ENCODE measurements around the gene ARHGAP4.

The ARHGAP4 gene

DNA sequence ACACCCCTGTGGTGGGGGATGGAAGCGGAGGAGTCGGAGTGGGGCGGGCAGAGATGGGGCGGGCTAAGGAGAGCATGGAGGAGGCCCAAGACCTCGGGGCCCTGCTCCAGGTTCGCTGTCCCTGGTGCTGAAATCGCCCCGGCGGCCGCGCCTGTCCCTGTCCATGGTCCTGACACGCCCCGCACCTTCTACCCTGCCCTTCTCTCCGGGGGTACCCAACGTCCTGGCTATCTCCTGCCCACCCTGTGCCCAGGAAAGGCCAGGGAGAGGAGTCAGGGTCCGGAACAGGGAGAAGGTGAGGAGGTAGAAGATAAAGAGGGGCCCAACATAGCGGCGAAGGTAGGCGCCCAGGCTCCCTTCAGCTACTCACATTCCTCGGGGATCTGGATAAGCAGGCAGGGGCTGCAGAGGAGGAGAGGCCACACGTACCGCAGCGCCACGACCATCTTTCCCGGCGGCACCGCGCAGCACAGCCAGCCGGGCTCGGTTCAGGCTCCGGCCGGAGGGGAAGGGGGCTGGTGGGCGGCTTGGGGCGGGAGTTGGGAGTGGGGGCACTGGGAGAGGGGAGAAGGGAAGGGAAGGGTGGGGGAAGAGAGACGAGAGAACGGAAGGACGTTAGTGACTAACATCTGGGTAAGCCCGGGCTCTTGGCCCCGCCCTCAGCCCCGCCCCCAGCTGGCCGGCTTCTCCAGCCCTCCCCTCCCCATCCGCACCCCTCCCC is 50.5 kb downstream of the ARHGAP4 start:
- Histone ChIP-seq H3K9ac (ENCODE audit: low read length) (no peak overlapping the region), H3K27me3 (ENCODE audit: control insufficient read depth, insufficient read depth, low read length) (peaks cover 27% of the 10 kb centered on the region), H3K4me1 (ENCODE audit: control insufficient read depth, insufficient read depth, low read length) (no peaks in the 10 kb centered on the region), H3K36me3 (ENCODE audit: control insufficient read depth, insufficient read depth, low read length) (no peaks in the 10 kb centered on the region), H3K27ac (ENCODE audit: low read depth, low read length) (no peak overlapping the region), H3K4me3 (ENCODE audit: low read length) (no peak overlapping the region)

DNA sequence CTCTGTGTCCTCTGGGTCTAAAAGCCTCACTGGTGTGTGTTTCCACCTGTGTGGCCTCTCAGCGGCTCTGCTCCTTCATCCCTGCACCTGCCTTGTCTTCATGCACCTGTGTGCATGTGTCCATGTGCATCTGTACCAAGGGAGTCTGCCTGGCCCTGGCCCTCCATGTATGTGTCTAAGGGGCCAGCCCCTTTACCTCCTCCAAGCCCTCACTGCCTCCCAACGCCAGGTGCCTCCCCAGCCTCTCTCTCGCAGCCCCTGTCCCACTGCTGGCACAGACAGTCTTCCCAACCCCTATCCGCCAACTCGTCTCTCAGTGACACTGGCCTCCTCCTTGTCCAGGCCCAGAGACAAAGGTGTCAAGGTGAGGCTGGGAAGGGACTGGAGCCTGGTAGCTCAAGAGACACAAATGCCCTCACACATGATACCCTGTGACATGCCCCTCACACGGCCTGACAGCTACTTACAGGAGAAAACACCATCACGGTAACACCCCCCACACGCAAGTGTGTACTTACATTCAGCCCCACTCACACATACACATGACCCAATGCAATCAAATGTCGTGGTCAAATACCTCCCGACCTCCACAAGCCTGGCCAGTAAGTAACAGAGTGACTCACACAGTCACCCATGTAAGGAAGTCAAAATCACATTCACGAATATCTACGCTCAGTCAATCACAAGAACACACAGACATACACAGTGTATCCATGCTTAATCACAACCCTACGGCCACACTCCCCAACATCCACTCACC is 51.5 kb downstream of the ARHGAP4 start:
- Histone ChIP-seq H3K27me3 (ENCODE audit: control insufficient read depth, insufficient read depth, low read length) (peaks cover 30% of the 10 kb centered on the region), H3K9ac (ENCODE audit: low read length) (no peak overlapping the region), H3K27ac (ENCODE audit: low read depth, low read length) (no peak overlapping the region), H3K4me1 (ENCODE audit: control insufficient read depth, insufficient read depth, low read length) (no peaks in the 10 kb centered on the region), H3K36me3 (ENCODE audit: control insufficient read depth, insufficient read depth, low read length) (no peaks in the 10 kb centered on the region), H3K4me3 (ENCODE audit: low read length) (no peak overlapping the region)

- no peak overlapping the region for H3K27ac ChIP-seq (ENCODE audit: low read depth, low read length)
- H3K36me3 ChIP-seq (ENCODE audit: control insufficient read depth, insufficient read depth, low read length): no peaks in the 10 kb centered on the region
- H3K4me1 ChIP-seq (ENCODE audit: control insufficient read depth, insufficient read depth, low read length): no peaks in the 10 kb centered on the region
- no peak overlapping the region for H3K9ac ChIP-seq (ENCODE audit: low read length)
- H3K4me3 ChIP-seq (ENCODE audit: low read length): no peak overlapping the region
- peaks cover 33% of the 10 kb centered on the region for H3K27me3 ChIP-seq (ENCODE audit: control insufficient read depth, insufficient read depth, low read length)
Observed at GRCh38 chrX:153874085-153874365, 52.0 kb downstream of the ARHGAP4 start.

GRCh38 chrX:153873282-153874084 is 52.6 kb downstream of the ARHGAP4 start:
- H3K36me3 ChIP-seq (ENCODE audit: control insufficient read depth, insufficient read depth, low read length): no peaks in the 10 kb centered on the region
- H3K4me1 ChIP-seq (ENCODE audit: control insufficient read depth, insufficient read depth, low read length): no peaks in the 10 kb centered on the region
- H3K27ac ChIP-seq (ENCODE audit: low read depth, low read length): no peak overlapping the region
- H3K27me3 ChIP-seq (ENCODE audit: control insufficient read depth, insufficient read depth, low read length): peaks cover 28% of the 10 kb centered on the region
- H3K9ac ChIP-seq (ENCODE audit: low read length): no peak overlapping the region
- H3K4me3 ChIP-seq (ENCODE audit: low read length): no peak overlapping the region

DNA sequence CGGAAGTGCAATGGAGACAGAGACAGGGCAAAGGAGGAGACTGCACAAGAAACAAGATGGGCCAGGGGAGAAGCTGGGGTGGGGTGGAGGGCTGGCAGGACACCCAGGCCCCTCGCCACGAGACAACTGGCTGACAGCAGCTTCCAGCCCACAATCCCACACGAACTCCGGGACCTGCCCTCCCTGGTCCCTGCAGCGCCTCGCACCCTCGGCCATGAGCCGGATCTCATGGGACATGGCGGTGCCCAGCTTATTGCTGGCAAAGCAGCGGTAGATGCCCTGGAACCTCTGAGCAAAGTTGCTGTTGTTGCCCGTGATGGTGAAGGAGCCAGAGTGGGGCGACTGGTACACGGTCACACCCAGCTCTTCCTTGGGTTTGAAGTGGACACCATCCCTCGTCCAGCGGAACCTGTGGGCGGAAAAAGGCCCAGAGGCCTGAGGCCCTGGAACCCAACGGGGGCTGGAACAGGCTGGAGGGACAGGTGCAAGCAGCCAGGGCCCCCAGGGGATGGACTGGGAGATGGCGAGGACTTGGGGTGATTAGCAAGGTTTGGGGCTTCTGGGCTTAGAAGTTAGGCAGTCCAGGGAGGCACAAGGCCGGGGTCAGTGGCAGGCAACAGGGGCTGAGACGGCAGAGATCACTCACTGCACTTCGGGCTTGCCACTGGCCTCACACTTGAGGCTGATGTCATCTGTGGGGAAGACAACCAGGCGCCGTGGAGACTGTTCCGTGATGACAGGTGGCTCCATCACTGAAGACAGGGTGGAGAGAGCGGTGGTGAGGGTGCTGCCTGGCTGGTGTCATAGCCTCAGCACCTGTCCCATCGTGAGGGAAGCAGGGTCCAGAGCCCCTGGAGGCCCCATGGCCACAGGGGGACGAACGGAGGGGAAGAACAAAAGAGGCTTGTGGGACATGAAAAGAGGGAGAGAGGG is 53.9 kb downstream of the ARHGAP4 start:
- no peak overlapping the region for H3K27ac ChIP-seq (ENCODE audit: low read depth, low read length)
- H3K4me1 ChIP-seq (ENCODE audit: control insufficient read depth, insufficient read depth, low read length): no peaks in the 10 kb centered on the region
- H3K36me3 ChIP-seq (ENCODE audit: control insufficient read depth, insufficient read depth, low read length): no peaks in the 10 kb centered on the region
- no peak overlapping the region for H3K9ac ChIP-seq (ENCODE audit: low read length)
- no peak overlapping the region for H3K4me3 ChIP-seq (ENCODE audit: low read length)
- peaks cover 20% of the 10 kb centered on the region for H3K27me3 ChIP-seq (ENCODE audit: control insufficient read depth, insufficient read depth, low read length)

- peaks cover 23% of the 10 kb centered on the region for H3K27me3 ChIP-seq (ENCODE audit: control insufficient read depth, insufficient read depth, low read length)
- H3K4me1 ChIP-seq (ENCODE audit: control insufficient read depth, insufficient read depth, low read length): no peaks in the 10 kb centered on the region
- H3K27ac ChIP-seq (ENCODE audit: low read depth, low read length): no peak overlapping the region
- no peak overlapping the region for H3K9ac ChIP-seq (ENCODE audit: low read length)
- H3K4me3 ChIP-seq (ENCODE audit: low read length): no peak overlapping the region
- no peaks in the 10 kb centered on the region for H3K36me3 ChIP-seq (ENCODE audit: control insufficient read depth, insufficient read depth, low read length)
Observed at GRCh38 chrX:153871451-153871850, 54.6 kb downstream of the ARHGAP4 start.

GRCh38 chrX:153870791-153871360 is 55.2 kb downstream of the ARHGAP4 start:
- Histone ChIP-seq H3K27me3 (ENCODE audit: control insufficient read depth, insufficient read depth, low read length) (peaks cover 24% of the 10 kb centered on the region), H3K4me3 (ENCODE audit: low read length) (no peak overlapping the region), H3K36me3 (ENCODE audit: control insufficient read depth, insufficient read depth, low read length) (no peaks in the 10 kb centered on the region), H3K9ac (ENCODE audit: low read length) (no peak overlapping the region), H3K27ac (ENCODE audit: low read depth, low read length) (no peak overlapping the region), H3K4me1 (ENCODE audit: control insufficient read depth, insufficient read depth, low read length) (no peaks in the 10 kb centered on the region)

- H3K4me1 ChIP-seq (ENCODE audit: control insufficient read depth, insufficient read depth, low read length): no peaks in the 10 kb centered on the region
- H3K27ac ChIP-seq (ENCODE audit: low read depth, low read length): no peak overlapping the region
- H3K27me3 ChIP-seq (ENCODE audit: control insufficient read depth, insufficient read depth, low read length): peaks cover 24% of the 10 kb centered on the region
Observed at GRCh38 chrX:153870288-153870690, 55.8 kb downstream of the ARHGAP4 start.

DNA sequence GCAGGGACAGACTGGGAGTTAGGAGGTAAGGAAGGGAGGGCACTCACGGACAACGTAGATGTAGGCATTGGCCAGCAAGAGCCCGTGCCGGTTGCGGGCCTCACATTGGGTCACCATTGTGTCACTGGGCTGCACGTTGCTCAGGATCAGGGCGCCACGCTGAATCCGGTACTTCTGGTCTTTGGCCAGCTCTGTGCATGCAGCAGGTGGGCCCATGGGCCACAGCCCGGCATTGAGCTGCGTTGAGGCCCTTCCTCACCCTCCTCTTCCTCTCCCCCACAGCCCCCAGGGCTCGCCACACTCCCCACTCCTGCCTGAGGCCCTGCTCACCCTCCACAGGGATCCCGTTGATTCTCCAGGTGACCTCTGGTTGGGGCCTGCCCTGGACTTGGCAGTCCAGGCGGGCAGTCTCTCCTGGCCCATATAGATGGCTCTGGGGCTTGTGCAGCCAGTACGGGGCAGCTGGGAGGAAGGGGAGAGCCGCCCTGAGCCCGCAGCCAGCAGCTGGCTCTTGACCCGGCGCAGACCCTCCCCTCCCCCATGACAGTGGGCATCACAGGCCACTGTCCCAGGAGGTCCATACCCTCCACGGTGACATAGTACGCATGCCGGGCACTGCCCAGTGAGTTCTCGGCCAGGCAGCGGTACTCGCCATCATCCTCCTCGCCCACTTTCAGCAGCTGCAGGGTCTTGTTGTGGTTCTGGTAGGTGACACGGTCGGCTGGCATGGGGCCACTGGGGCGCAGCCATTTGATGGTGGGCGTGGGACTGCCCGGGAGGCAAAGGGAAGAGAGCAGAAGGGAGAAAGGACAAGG is 56.4 kb downstream of the ARHGAP4 start:
- Histone ChIP-seq H3K36me3 (ENCODE audit: control insufficient read depth, insufficient read depth, low read length) (no peaks in the 10 kb centered on the region), H3K4me3 (ENCODE audit: low read length) (no peak overlapping the region), H3K27me3 (ENCODE audit: control insufficient read depth, insufficient read depth, low read length) (peaks cover 25% of the 10 kb centered on the region), H3K4me1 (ENCODE audit: control insufficient read depth, insufficient read depth, low read length) (no peaks in the 10 kb centered on the region), H3K9ac (ENCODE audit: low read length) (no peak overlapping the region), H3K27ac (ENCODE audit: low read depth, low read length) (no peak overlapping the region)

More at GRCh38 chrX:153870288-153870690, 55.8 kb downstream of the ARHGAP4 start:
- H3K4me3 ChIP-seq (ENCODE audit: low read length): no peak overlapping the region
- no peak overlapping the region for H3K9ac ChIP-seq (ENCODE audit: low read length)
- H3K36me3 ChIP-seq (ENCODE audit: control insufficient read depth, insufficient read depth, low read length): no peaks in the 10 kb centered on the region

DNA sequence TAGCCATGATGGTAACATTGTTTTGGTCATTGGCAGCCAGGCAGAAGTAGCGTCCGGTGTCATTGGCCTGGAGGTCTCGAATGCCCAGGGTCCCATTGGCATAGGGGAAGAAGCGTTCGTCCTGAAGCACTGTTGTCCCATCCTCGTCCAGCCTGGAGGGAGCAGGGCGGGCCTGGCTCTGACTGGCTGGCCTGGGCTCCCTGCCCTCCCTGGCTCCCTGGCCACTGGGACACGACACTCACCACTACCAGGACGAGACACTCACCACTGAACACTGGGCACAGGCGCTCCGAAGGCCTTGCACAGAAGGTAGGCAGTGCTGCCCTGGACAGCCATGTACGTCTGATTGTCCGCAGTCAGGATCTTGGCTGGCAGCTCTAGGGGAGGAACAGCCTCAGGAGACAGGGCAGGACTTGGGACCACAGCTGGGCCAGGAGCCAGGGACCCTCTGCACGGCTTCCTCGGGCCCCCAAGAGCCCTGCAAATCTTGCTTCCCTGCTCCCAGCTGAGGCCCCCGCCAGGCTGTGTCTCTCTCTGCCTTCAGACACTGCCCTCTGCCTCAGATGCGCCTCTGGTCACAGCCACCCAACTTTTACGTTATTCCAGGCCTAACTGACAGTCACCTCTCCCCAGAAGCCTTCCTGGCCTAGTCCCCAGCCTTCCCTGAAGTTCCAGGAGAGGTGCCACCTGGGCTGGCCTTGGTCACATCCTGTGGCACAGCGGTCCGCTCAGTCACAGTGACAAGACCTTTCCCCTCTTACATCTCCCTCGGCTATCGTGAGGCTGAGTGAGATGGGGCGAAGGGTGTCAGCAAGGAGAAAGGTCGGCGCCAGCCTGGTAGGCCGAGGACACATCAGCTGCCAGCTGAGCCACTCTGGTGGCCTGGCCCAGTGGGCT is 57.2 kb downstream of the ARHGAP4 start:
- no peaks in the 10 kb centered on the region for H3K36me3 ChIP-seq (ENCODE audit: control insufficient read depth, insufficient read depth, low read length)

More for the DNA sequence above, 57.2 kb downstream of the ARHGAP4 start:
- Histone ChIP-seq H3K27ac (ENCODE audit: low read depth, low read length) (no peak overlapping the region), H3K4me3 (ENCODE audit: low read length) (no peak overlapping the region), H3K27me3 (ENCODE audit: control insufficient read depth, insufficient read depth, low read length) (peaks cover 26% of the 10 kb centered on the region), H3K9ac (ENCODE audit: low read length) (no peak overlapping the region), H3K4me1 (ENCODE audit: control insufficient read depth, insufficient read depth, low read length) (no peaks in the 10 kb centered on the region)

Measured in rectal smooth muscle tissue (tissue), 1 donor.